Measurements from ENCODE around the gene RRP9.

Gene RRP9

DNA sequence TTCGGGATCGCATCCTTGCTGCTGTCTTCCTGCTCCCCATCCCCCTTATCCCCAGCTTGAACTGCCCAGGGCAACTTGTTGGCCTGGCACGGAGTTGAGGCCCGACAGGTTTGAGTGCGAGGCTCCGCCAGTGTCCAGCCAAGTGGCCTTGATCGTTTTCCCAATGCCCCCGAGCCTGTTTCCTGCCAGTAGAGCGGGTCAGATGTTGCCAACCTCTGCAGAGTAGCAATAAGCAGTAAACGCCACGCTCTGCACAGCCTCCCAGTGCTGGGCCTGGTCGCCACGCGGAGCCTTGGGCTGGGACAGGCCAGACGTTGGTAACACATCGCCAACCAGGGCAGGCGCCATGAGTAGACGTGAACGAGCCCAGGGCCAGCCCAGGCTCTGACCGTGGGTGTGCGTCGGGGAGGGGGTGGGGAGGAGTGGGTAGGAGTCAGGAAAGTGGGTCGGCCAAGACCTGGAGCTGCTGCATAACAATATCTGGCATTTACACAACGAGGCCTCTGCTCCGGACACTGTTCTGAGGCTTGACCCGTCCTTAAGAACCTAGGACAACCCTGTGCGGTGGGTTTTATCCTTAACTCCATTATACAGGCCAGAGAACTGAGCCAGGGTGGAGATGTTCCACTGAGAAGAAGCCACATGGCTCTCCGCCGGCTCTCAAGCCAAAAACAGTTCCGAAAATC is 32.7 kb upstream of the RRP9 start:
- TF ChIP-seq POU2F2 (IDR thresholded peaks at IDR 0.05; ENCODE audit: low read depth, low read length) (no peak), PAX5 (IDR thresholded peaks at IDR 0.05; ENCODE audit: insufficient read depth, low read length, severe bottlenecking) (no peak), POLR2A (IDR thresholded peaks at IDR 0.05; ENCODE audit: low read depth, low read length) (no peak), POLR2AphosphoS5 (IDR thresholded peaks at IDR 0.05; ENCODE audit: low read depth, low read length) (no peak), TAF1 (IDR thresholded peaks at IDR 0.05; ENCODE audit: low read depth, low read length) (no peak)
- DNase-seq (ENCODE audit: insufficient read length, low spot score) (no peak), FAIRE-seq (no peak)

DNA sequence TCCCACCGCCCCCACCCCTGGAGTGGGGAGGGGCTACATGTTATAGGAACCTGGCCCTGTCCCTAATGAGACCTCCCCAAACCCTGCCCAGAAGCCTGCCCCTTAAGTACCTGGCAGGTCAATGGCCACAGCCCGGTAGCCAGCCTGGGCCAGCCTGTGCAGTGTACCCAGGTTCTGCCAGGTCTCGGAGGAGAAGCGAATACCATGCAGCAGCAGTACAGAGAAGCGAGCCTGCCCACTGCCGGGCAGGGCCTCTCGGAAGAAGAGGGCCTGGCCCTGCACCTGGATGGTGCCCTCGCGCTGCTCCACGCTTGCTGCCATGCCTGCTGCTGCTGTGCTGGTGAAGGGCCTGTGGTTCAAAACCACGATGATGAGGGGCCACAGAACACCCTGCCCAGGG is 29.6 kb upstream of the RRP9 start:
- DNase-seq (ENCODE audit: insufficient read length, low spot score) (no peak), FAIRE-seq (no peak)
- TF ChIP-seq SPI1 (IDR thresholded peaks at IDR 0.05; ENCODE audit: low read depth, low read length), result no peak
- TF ChIP-seq POLR2A (IDR thresholded peaks at IDR 0.05; ENCODE audit: low read depth, low read length), result no peak
- no peak for TF ChIP-seq PAX5 (IDR thresholded peaks at IDR 0.05; ENCODE audit: insufficient read depth, low read length, severe bottlenecking)
- TF ChIP-seq POU2F2 (IDR thresholded peaks at IDR 0.05; ENCODE audit: low read depth, low read length), result no peak
- no peak for TF ChIP-seq TAF1 (IDR thresholded peaks at IDR 0.05; ENCODE audit: low read depth, low read length)
- TF ChIP-seq POLR2AphosphoS5 (IDR thresholded peaks at IDR 0.05; ENCODE audit: low read depth, low read length), result no peak

DNA sequence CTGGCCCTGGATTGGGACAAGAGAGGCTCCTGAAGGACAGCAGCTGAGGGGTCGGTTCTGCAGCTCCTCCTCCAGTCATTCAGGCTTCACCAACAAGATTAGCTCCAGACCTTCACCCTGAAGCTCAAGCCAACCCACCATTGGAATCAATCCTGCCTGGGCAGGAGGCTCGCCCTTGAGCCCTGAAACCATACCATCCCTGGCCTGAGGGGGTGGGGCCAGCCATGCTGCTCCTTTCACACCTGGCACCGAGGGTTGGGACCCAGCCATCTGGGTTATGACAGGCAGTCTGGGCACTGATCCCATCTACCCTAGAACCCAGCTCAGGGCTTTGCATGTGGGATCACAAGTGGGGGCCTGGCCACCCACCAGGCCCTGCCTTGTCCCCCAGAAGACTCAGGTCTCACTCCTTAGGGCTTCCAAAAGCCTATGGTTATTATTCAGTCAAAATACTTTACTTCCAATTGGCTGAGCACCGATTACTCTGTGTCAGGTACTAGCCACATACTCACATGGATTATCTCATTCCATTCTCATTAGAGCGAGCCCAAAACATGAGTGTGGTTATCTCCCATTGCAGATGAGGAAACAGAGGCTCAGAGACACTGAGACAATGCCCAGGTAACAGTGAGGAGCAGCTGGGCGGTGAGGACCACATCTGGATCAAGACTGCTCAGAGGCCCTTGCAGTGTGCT is 29.0 kb upstream of the RRP9 start:
- TF ChIP-seq PAX5 (IDR thresholded peaks at IDR 0.05; ENCODE audit: insufficient read depth, low read length, severe bottlenecking), result no peak
- DNase-seq (ENCODE audit: insufficient read length, low spot score) (no peak), FAIRE-seq (no peak)

DNA sequence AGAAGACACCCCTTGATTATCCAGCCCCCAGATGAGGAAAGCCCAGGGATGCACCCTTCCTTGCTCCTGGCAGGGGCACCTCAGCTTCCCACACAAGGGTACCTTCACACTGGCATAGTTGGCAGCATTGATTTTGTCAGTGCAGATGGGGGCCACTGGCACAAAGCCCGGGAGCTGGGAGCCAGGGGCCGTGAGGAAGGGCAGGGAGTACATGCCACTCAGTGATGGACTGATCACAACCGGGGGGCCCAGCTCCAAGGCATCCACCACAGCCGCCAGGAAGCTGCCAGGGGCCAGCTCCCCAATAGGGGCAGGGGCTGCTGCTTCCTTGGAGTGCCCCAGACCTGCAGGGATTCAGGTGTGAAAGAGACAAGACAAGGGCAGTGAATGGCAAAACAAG is 28.1 kb upstream of the RRP9 start:
- FAIRE-seq, result no peak
- TF ChIP-seq PAX5 (IDR thresholded peaks at IDR 0.05; ENCODE audit: insufficient read depth, low read length, severe bottlenecking) (no peak), POU2F2 (IDR thresholded peaks at IDR 0.05; ENCODE audit: low read depth, low read length) (no peak), SPI1 (IDR thresholded peaks at IDR 0.05; ENCODE audit: low read depth, low read length) (no peak), TAF1 (IDR thresholded peaks at IDR 0.05; ENCODE audit: low read depth, low read length) (no peak), POLR2AphosphoS5 (IDR thresholded peaks at IDR 0.05; ENCODE audit: low read depth, low read length) (no peak), POLR2A (IDR thresholded peaks at IDR 0.05; ENCODE audit: low read depth, low read length) (no peak)
- no peak for DNase-seq (ENCODE audit: insufficient read length, low spot score)

DNA sequence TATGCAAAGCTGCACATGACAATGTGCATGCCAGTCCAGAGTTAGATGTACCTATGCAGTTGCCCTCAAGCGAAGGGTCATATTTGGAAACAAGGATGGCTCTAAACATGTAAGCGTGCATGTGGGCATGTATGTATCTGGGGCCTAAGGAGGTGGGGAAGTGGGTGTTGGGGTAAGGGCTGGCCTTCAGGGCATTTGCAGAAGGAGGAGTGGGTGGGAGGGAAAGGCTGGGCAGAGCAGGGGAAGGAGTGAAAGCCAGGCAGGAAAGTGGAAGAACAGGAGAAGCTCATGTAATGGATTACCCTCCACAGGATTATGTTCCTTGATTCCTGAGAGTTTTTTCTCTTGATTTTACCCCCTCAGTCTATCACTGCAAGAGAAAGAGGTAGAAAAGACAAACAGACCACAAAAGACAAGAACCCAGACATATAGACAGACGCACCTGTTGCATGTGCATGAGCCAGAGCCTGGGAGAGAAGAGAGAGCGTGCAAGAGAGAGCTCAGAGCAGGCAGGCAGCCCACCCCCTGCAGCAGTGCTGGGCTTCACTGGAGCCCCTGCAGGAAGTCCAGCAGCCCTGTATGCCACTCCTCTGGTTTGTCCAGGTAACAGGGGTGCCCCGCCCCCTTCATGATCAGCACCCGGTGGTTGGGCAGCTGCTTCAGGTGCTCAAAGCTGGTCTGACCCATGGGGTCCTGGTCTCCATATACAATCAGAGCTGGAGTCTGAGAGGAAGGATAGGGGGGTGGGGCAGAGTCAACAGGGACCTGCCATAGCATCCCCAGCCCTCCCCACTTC is 27.4 kb upstream of the RRP9 start:
- FAIRE-seq (peak; percentile 80), DNase-seq (ENCODE audit: insufficient read length, low spot score) (no peak)
- TF ChIP-seq POU2F2 (IDR thresholded peaks at IDR 0.05; ENCODE audit: low read depth, low read length), result no peak
- no peak for TF ChIP-seq POLR2AphosphoS5 (IDR thresholded peaks at IDR 0.05; ENCODE audit: low read depth, low read length)
- no peak for TF ChIP-seq TAF1 (IDR thresholded peaks at IDR 0.05; ENCODE audit: low read depth, low read length)
- no peak for TF ChIP-seq POLR2A (IDR thresholded peaks at IDR 0.05; ENCODE audit: low read depth, low read length)
- TF ChIP-seq PAX5 (IDR thresholded peaks at IDR 0.05; ENCODE audit: insufficient read depth, low read length, severe bottlenecking), result no peak
- no peak for TF ChIP-seq SPI1 (IDR thresholded peaks at IDR 0.05; ENCODE audit: low read depth, low read length)

DNA sequence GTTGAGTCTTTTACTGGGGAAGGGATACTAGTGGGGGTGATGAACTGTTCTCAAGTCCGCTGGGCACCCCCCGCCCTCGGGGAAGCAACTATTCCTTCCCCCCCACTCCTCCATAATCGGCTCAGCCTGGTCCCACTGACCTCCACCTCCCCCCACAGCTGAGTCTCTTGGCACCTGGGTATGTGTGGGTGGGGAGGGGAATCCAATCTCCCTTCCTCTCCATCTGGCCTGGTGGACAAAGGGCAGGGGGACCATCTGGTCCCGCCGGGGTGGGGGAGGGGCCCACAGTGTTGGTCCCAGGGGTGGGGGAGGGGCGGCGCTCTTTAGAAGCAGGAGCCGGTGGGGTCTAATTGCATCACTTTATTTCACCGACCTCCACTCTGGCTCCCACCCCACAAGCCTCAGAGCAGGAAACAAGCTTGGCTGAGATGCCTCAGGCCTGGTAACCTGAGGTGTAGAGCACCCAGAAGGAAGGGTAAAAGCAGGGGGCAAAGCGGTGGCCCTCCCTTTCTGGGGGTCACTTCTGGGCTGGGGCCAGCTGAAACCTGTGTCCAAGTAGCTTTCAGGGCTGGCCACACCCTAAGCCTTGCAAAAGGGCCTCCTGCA is 26.6 kb upstream of the RRP9 start:
- no peak for TF ChIP-seq SPI1 (IDR thresholded peaks at IDR 0.05; ENCODE audit: low read depth, low read length)
- TF ChIP-seq POLR2AphosphoS5 (IDR thresholded peaks at IDR 0.05; ENCODE audit: low read depth, low read length), result no peak
- no peak for TF ChIP-seq POLR2A (IDR thresholded peaks at IDR 0.05; ENCODE audit: low read depth, low read length)
- TF ChIP-seq TAF1 (IDR thresholded peaks at IDR 0.05; ENCODE audit: low read depth, low read length), result no peak
- FAIRE-seq (peak; percentile 31), DNase-seq (ENCODE audit: insufficient read length, low spot score) (no peak)

DNA sequence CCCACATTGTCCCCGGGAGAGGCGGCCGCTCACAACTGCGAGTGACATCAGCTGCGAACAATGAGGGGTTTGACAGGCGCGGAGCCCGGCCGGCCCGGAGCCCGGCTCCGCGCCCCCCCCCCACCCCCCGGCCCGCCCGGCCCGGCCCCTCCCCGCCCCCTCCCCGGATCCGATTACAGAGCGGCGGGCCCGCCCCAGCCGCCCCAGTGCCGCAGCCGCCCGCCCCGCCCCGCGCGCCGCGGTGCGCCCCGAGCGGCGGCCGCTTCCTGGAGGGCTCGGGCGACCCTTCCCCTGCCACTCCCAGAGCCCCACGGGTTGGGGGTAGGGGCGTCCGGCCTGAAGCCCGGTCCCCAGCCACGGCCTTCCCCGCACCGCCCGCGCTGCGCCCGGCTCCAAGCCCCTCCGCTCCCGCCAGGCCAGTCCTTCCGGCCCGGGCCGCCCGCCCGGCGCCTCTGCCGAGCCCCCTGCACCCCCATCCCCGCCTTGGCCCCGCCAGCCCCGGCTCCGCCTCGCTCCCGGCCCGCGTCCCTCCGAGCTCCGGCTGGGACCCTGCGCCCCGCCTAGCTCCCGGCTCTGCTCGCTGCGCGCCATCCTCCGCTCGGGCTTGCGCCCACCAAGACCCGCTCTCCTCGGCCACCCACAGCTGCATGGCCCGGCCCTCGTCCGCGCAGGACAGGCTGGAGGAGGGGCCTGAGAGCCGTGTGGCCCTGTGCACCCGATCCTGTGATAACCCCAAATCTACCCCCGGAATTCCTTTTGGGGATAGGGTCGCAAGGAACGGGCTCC is 25.9 kb upstream of the RRP9 start, which contains the start of gene PCBP4:
PCBP4 (minus strand) TSS at position 71 of the 786 bp plus-strand sequence. CDS start 6,214 bp downstream, outside the sequence.
- DNase-seq (ENCODE audit: insufficient read length, low spot score) (peak; percentile 62), FAIRE-seq (no peak)
- TF ChIP-seq POU2F2 (IDR thresholded peaks at IDR 0.05; ENCODE audit: low read depth, low read length), result no peak
- TF ChIP-seq TAF1 (IDR thresholded peaks at IDR 0.05; ENCODE audit: low read depth, low read length), result no peak
- TF ChIP-seq POLR2AphosphoS5 (IDR thresholded peaks at IDR 0.05; ENCODE audit: low read depth, low read length), result no peak
- TF ChIP-seq PAX5 (IDR thresholded peaks at IDR 0.05; ENCODE audit: insufficient read depth, low read length, severe bottlenecking), result no peak

DNA sequence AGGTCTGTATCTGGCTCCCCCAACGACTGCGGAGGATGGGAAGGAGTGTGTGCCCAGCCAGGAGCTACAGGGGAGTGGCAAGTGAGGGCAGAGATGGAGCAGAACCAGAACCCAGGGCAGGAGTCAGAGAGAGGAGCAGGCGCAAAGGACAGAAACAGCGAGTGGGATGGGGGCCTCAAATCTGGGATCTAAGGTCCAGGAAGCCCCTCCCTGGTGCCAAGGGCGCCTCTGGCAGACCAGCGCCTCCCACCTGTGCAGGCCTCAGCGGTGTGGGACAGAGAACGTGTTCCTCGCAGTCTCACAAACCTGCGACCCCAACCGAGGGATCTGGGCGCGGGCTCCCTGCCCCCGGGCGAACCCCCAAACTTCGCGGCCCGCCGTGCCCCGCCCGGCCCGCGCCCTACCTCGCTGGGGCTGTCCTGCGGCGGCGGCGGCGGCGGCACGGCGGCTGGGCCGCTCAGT is 25.2 kb upstream of the RRP9 start:
- no peak for TF ChIP-seq TAF1 (IDR thresholded peaks at IDR 0.05; ENCODE audit: low read depth, low read length)
- DNase-seq (ENCODE audit: insufficient read length, low spot score) (no peak), FAIRE-seq (peak; percentile 61)

DNA sequence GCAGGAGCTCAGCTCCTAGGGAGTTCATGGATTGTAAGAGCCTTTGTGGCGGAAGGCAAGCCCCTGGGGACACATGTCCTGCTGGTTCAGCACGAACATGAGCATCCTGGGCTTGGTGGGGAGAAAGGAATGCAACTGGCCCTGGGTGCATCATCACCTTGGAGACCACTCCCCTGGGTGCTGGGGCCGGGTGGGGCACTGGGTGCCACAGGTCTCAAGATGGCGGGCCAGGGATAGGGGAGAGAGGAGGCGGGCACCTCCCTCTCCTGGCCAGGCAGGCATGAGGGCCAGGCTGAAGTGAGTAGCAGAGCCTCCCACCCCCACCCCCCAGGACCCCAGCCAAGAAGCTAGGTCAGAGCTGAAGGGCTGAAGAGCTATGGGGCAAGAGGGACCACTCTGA is 24.8 kb upstream of the RRP9 start:
- TF ChIP-seq SPI1 (IDR thresholded peaks at IDR 0.05; ENCODE audit: low read depth, low read length), result no peak
- TF ChIP-seq POU2F2 (IDR thresholded peaks at IDR 0.05; ENCODE audit: low read depth, low read length), result no peak
- no peak for TF ChIP-seq PAX5 (IDR thresholded peaks at IDR 0.05; ENCODE audit: insufficient read depth, low read length, severe bottlenecking)
- no peak for TF ChIP-seq POLR2AphosphoS5 (IDR thresholded peaks at IDR 0.05; ENCODE audit: low read depth, low read length)
- TF ChIP-seq TAF1 (IDR thresholded peaks at IDR 0.05; ENCODE audit: low read depth, low read length), result no peak
- no peak for TF ChIP-seq POLR2A (IDR thresholded peaks at IDR 0.05; ENCODE audit: low read depth, low read length)
- DNase-seq (ENCODE audit: insufficient read length, low spot score) (no peak), FAIRE-seq (peak; percentile 48)
